OCI-LY1 (cell line): ENCODE measurements around the gene CAPN2.

Source experiments
- CTCF ChIP-seq: fragments of 200-600 bp; sonication (generic), shearing (Covaris generic); IDR thresholded peaks from 2 replicates; pipeline ENCODE4 v1.5.1; 2017; ENCODE audit warnings: mild to moderate bottlenecking, antibody characterized with exemption, low read length, moderate library complexity, mixed read lengths
- EZH2 ChIP-seq: fragments of 200-600 bp; sonication (generic), shearing (Covaris generic); IDR thresholded peaks from 2 replicates; pipeline ENCODE4 v1.8.0; 2017; ENCODE audit warnings: borderline replicate concordance, mixed run types, mild to moderate bottlenecking, antibody characterized with exemption, low read length, moderate library complexity, mixed read lengths

GRCh38 chr1:223708651-223709268 is 3.6 kb upstream of the CAPN2 start:
- TF ChIP-seq CTCF = no peak
- no peak for TF ChIP-seq EZH2
